Measurements from ENCODE around the gene CLDND1.

The CLDND1 gene

DNA sequence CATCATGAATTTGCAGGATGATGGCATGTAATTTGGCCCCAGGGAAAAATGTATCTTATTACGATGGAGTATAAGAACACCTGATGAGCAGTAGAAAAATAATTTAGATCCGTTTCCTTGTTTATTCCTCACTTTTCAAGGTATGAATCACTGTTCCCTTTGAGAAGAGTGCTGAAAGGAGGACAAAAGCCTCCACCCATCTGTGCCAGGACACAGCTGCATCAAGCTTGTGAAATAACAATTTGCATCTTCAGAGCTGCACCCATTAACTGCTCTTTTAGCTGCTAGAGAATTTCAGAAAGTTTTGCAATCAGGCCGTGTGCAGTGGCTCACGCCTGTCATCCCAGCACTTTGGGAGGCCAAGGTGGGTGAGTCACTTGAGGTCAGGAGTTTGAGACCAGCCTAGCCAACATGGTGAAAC is 9.6 kb downstream of the CLDND1 start:
- DNase-seq, result no peak

DNA sequence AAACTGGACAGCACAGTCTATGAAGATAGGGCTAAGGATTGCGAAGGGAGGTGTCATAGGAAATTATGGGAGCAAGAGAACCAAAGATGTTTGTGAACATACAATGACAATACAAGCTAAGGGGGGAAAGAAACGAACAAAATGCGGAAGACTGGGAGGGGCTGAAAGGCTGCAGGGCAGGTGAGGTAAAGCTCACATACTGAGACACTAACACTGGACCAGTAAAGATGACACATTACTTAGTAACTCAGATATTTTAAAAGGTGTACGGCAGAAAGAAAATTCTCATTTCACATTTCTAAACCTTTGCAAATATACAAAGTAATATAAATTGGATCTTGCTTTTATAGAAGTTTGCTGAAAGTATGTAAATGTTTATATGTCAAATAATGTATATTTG is 10.1 kb downstream of the CLDND1 start:
- no peak for DNase-seq

DNA sequence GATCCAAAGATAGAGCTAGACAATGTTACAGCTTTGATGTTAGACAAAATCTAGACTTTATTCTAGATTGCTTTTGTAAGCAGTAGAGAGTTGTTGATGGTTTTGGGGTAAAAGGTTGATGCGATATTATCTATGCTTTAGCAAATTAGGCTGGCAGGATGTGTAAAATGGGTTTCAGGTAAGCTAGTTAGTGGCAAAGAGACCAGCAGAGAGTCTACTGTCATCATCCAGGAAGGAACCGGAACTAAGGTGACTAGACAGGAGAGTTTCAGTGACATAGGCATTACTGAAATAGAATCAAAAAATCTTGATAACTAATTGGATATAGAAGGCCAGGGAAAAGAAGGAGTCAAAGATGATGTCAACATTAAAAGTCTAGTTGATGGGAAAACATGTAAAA is 14.1 kb downstream of the CLDND1 start:
- no peak for DNase-seq

DNA sequence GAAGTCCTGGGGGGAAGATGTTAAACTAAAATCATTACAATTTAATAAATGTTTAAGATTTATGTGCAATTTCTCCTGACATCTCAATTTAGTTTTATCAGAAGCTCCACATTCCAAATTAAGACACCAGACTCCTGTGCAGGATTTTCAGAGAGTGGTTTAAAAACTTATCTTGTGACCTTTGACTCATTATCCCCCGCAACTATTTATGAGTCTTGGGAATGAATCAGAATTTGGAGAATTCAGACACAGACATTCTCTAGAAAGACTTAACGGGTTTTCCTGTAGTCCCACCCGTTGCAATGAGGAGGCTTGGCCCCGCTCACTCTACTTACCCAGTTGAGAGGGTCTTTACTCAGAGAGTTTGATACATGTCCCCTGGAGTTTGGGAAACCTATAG is 18.2 kb downstream of the CLDND1 start:
- DNase-seq, result no peak

DNA sequence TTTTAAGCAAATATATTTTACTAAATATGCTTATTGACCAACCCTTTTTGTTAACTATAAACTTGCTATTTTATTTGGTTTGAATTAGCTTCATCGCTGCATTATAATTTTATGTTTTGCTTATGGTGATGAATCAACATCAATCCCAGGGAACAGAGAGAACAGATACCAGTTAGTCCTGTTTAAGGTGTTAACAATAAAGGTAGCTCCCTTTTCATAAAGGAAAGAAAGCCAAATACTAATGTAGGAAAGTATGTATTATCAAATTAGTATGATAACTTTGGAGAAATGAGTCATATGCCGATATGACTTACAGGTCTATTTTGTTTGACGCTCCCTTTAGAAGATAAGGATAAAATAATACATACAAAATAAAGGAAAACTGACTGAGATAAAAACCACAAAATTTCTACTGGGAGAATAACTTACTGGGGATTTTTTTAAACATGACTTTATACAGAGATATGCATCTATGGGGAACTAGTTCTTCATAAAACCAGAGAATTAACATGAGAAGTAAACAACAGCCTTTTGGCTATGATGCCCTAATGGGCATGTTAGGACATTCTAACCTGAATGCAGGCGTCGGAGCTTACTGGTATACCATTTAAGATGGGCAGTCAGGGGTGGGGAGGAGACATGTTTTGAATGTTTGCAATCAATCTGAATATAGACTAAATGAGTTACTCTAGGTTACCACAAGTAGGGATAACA is 20.7 kb downstream of the CLDND1 start:
- DNase-seq, result no peak

DNA sequence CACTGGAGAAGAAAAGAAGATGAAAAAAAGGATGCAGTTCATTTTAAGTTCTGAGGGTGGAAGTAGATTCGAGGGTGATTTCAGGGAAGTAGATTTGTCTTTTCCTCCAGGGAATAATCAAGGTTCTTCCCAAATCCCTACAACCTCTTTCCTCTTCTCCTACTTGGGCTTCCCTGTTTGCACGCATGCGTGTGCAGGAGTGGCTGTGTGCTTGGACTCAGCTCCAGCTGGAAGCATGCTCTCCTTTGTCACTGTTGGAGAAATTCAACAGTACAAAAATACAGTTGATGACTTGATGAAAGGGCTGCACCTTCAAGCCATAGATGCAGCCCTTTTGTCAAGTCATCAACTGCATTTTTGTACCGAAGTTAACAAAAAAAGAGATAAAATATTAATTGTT is 21.4 kb downstream of the CLDND1 start:
- DNase-seq, result no peak

DNA sequence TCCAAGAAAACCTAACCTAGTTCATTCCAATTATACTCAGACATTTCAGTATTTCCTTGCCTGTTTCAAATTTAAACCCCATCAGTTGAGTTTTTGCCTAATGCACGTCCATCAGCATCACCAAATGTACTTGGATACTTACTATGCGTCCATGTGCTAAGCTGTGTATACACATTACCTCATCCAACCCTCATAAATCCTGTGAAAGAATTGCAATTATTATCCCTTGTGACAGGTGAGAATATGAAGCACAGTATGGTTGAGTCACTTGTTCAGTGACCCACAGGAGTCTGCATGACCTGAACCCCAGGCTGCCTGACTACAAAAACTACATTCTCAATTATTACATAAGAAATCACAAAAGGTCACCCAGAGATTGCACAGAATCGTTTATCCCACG is 22.7 kb downstream of the CLDND1 start:
- DNase-seq, result peak; percentile 27

DNA sequence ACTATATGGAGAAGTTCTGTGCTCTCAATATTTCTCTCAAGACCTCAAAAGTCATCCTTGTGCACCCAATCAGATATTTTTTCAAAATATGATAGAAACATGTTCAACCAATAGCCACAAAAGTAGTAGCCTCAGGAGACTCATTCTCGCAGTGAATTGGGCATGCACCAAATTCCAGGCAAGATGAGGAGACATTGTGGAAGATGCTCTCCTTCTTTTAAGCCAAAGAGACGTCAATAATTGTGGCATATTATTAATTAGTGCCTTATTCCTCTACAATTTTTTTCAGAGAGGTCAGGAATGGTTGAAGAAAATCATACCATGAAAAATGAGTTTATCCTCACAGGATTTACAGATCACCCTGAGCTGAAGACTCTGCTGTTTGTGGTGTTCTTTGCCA is 25.3 kb downstream of the CLDND1 start, which contains the start of gene OR5K2:
Gene OR5K2, plus strand, starts transcription at position 301 of the 400 bp plus-strand sequence. Its CDS starts 0 bp downstream, at position 301.
- no peak for DNase-seq

DNA sequence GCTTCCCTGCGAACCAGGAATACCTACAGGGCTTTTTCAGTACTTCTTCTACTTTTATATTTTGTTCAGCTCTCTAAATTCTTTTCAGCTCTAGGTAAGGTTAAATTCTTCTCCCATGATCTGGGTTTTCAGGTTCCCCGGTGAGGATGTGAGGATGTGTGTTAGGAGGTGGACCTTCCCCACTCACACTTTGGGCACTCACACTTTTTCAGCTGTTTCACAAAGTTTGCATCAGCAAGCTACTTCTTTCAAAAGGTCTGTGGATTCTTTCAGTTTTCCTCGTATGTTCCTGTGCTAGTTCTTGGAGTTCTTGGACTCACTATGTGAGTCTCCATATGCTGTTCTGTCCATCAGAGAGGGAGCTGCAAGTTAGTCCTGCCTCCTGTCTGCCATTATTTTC is 39.1 kb downstream of the CLDND1 start:
- no peak for DNase-seq

DNA sequence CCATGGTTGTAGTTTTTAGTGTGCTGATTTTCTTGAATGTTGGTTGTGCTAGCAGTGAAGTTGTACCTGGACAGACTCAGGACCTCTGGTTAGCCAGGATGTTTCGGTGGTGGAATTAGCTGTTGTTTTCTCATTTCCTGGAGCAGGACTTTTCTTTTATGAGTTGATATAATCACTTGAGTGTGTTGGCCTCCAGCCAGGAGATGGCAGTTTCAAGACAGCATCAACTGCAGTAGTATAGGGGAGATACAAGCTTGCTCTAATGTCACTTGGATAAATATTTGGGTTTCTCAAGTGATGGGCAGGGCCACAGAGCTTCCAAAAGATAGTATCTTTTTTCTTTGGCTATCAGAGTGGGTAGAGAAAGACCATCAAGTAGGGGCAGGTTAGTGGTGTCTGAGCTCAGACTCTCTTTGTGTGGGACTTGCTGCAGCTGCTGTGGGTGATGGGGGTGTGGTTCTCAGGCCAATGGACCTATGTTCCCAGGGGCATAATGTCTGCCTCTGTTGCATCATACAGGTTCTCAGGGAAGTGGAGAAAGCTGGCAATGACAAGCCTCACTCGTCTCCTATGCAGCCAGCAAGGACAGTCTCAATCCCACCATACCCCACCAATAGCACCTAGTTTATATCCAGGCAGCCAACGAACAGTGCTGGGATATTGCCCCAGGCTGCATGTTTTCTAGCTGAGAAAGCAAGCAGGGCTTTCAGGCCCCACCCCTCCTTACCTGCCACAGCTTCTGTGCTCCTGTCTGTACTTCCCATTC is 39.8 kb downstream of the CLDND1 start:
- DNase-seq, result no peak

Data from NCI-H774 (cell line).